GM18502 (cell line): ENCODE data around the gene TTLL8.
"Not testable (repeated sequence)": the region's sequence is repeated elsewhere in the genome, so short reads cannot be mapped to it uniquely, and the experiment has no call there.

Source experiments
- ATAC-seq: cut with Tn5 transposase; IDR thresholded peaks from one replicate; pipeline ENCODE4 v1.9.1; 2021; ENCODE audit warnings: mild to moderate bottlenecking; ENCODE audit not compliant: unreplicated experiment, poor library complexity

TTLL8 gene

DNA sequence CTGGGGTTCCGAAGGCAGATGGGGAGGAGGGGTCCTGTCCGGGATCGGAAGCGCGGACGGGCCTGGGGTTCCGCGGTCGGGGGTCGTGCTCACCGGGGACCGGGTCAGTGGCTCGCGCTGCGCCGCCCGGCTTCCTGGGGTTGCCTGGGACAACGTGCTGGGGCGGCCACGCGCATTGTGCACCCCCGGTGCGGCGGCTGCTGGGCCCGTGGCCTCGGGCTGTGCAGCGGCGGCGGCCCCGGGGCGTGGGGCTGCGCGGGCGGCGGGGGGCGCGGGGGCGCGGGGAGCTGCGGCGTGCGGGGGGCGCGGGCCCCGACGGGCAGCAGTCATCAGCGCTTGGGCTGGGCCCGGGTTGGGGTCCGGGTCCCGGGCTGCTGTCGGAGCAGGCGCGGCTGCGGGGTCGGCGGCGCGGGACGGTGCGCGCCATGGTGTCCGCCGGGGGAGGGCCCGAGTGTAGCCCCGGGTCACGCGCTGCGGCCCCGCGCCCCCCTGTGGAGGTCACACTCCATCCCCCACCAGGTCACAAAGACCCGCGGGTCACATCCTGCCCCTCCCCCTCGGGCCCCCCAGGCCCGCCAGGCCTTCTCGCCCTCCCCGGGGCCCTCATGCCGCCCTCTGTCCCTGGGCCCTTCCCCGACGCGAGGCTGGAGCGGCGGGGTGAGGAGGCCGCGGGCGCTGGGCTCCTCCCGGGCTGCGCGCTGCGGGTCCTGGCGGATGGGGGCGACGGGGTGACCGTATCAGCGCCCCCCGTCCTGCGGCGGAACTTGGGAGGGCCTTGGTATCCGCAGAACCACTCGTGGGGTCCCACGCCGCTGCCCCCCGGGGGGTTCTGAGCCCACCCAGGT, at the start of gene TTLL8:
Gene TTLL8 (minus strand): TSS at position 238 of the 845 bp plus-strand sequence.
- ATAC-seq: no peak

GRCh38 chr22:50107529-50107928, 49.4 kb upstream of the TTLL8 start:
- ATAC-seq: no peak

- ATAC-seq: no peak
Observed at GRCh38 chr22:50105208-50106100, 47.4 kb upstream of the TTLL8 start.

DNA sequence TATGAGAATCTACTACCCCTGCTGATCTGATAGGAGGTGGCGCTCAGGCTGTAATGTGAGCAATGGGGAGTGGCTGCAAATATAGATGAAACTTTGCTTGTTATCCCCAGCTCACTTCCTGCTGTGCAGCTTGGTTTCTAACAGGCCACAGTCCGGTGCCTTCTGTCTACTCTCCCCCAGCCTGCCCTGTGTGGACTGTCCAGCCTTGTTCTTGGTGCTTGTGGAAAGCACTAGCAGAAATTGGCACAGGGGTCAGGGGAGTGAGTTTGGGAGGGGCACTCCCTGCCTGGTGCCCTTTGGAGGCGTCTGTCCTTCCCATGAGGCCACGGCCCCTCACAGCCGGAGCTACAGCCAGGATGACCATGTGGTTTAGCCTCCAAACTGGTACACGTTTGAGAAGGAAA, 46.0 kb upstream of the TTLL8 start:
- no peak for ATAC-seq

- ATAC-seq: no peak
Observed at GRCh38 chr22:50102946-50103345, 44.8 kb upstream of the TTLL8 start.

GRCh38 chr22:50101870-50102565, 43.9 kb upstream of the TTLL8 start:
- ATAC-seq: no peak

- no peak for ATAC-seq
Observed at GRCh38 chr22:50098052-50098451, 40.0 kb upstream of the TTLL8 start.

DNA sequence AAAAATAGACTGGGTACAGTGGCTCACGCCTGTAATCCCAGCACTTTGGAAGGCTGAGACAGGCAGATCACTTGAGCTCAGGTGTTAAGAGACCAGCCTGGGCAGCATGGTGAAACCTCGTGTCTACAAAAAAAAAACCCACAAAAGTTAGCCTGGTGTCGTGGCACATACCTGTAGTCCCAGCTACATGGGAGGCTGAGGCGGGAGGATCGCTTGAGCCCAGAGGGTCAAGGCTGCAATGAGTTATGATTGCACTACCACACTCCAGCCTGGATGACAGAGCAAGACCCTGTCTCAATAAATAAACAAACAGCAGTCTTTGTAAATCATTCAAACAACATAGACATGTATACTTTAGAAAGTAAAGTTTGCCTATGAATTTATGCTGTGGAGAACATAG, 34.2 kb upstream of the TTLL8 start:
- no peak for ATAC-seq

DNA sequence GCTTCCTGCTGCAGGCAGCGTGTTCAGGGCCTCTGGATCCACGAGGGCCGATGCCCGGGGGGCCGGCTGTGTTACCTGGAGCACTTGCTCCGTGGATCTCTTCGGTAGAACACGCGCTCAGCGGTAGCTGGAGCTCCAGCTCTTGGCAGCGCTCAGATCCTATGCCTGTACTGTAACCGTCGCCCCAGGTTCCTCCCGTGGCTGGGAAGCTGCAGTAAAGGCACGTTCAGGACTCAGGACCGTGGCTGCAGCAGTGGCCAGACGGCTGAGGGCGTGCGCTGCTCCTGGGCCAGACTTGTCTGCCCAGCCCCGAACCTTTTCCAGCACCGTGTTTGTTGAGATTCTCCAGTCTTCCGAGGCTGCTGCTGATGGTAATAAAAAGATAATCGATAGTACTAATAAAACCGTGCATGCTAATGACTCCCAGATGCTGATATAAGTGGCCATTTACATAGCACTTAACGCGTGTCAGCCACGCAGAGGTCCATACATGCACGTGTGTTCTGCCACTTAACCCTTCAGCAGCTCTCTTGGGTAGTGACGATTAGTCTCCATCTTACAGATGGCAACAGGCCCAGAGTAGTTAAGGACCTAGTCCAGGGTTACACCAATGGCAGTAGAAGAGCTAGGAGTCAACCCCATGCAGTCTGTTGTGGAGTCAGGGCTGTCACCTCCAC, 33.1 kb upstream of the TTLL8 start:
- no peak for ATAC-seq

GRCh38 chr22:50090412-50090714, 32.3 kb upstream of the TTLL8 start:
- ATAC-seq: no peak

GRCh38 chr22:50089682-50090411, 31.7 kb upstream of the TTLL8 start, which contains the start of gene MOV10L1:
Gene MOV10L1, plus strand, starts transcription at chr22:50090006. Its CDS starts 83 bp downstream, at chr22:50090089.
- ATAC-seq: no peak

DNA sequence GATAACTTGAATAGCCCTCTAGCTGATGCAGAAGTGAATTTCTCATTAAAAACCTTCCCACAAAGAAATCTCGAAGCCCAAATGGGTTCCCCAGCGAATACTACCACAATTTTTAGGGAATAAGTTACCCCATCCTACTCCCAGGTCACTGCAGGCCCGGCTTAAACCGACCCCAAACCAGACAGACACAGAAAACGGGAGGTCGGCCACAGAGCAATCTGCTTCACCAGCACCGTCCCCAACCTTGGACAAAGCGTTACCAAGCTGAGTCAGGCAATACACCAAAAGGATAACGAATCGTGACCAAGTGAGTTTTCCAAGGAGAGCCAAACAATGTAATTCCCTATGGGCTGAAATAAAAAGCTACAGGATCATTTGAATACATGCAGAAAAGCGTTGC, 31.1 kb upstream of the TTLL8 start:
- no peak for ATAC-seq

DNA sequence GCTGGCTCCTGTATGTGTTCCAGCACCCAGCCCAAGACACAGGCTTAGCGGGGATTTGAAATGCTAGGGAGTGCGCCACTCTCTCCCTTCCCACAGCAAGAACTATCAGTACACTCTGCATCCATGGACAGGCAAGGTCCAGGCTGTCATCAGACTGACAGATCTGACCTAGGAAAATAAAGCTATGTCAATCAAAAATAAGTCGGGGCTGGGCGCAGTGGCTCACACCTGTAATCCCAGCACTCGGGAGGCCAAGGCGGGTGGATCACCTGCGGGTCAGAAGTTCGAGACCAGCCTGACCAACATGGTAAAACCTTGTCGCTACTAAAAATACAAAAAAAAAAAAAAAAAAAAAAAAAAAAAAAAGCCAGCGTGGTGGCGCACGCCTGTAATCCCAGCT, 30.0 kb upstream of the TTLL8 start:
- no peak for ATAC-seq

DNA sequence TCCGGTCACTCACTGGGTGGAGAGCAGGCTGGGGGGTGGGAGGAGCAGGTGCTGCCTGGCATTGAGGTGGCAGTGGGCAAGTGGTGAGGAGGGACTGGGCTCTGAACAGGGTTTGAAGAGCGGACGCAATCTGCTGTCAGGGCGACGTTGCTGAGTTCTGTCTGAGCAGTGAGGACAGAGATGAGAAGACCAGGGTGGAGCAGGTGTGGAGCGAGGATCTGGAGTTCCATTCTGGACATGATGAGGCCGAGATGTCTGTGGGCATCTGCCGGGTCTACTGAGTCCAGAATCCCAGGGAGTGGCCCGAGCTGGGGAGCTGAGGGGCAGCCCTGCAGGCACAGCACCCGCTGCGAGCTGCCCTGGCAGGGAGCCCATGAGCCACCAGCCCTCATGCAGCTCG, 29.5 kb upstream of the TTLL8 start:
- no peak for ATAC-seq

DNA sequence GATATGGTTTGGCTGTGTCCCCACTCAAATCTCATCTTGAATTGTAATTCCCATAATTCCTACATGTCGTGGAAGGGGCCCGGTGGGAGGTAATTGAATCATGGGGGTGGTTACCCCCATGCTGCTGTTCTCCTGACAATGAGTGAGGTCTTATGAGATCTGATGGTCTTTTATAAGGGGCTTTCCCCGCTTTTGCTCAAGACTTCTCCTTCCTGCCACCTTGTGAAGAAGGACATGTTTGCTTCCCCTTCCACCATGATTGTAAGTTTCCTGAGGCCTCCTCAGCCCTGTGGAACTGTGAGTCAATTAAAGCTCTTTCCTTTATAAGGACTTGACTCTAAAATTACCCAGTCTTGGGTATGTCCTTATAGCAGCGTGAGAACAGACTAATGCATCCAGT, 28.9 kb upstream of the TTLL8 start:
- not testable (repeated sequence) for ATAC-seq

- no peak for ATAC-seq
Observed at GRCh38 chr22:50086526-50086925, 28.4 kb upstream of the TTLL8 start.

GRCh38 chr22:50085211-50085972, 27.3 kb upstream of the TTLL8 start, which contains the start of gene MLC1:
Gene MLC1, minus strand, starts transcription at chr22:50085426. Its CDS starts 524 bp downstream, at chr22:50084902.
- no peak for ATAC-seq

DNA sequence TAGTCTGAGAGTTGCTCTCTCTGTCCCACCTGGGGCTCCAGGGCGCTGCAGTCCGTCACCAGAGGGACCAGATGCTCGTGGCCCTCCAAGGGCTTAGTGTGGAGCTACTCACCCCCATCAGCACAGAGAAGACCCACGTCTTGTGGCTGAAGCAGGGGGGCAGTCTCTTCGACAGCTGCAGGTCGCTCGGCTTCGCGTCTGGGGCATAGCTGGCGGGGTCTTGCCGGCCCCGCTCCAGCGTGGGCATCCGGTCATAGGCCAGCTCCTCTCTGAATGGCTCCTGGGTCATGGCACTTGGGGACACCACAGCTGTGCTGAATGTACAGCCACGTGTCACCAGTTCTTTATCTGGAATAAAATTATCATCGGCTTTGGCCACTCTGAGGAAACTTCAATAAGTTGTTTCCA, 26.5 kb upstream of the TTLL8 start:
- no peak for ATAC-seq

DNA sequence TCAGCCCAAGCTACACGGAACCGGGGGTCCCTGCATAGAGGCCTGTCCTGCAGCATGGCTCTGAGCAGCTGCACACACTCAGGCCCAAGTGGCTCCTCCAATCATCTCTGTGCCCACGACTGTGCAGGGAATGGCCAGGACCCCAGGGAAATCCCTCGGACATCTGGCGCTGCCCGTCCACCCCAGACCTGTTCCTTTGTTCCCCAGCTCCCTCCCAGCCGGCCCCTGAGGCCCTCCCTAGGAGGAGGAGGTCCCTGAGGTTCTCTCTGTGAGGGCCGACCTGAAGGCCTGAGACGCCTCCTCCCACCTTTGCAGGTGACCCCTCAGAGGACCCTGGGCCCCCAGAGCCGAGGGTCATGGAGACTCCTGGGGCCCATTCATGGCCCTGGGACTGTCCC, 26.0 kb upstream of the TTLL8 start:
- ATAC-seq: no peak
